ENCODE results near the gene TIMM44.

TIMM44 gene

GRCh38 chr19:7904074-7905020 is 39.1 kb downstream of the TIMM44 start:
- TF ChIP-seq POLR2AphosphoS5 (IDR thresholded peaks at IDR 0.05; ENCODE audit: low read depth, low read length) (0 out of 2 replicates have a peak, but pooled peaks have one; percentile 3), REST (IDR thresholded peaks at IDR 0.05; ENCODE audit: insufficient read depth in 1 of 2, low read depth in 2 of 2, low read length in 2 of 2) (no peak)

- TF ChIP-seq REST (IDR thresholded peaks at IDR 0.05; ENCODE audit: insufficient read depth in 1 of 2, low read depth in 2 of 2, low read length in 2 of 2) (peak; percentile 53 to 68; a peak in 3 of 4 replicates), FOXP2 (optimal IDR thresholded peaks at IDR 0.05; ENCODE audit: borderline replicate concordance, extremely low read depth, extremely low read length, insufficient read depth) (no peak), SIN3A (IDR thresholded peaks at IDR 0.05; ENCODE audit: borderline replicate concordance, insufficient read depth, low read length) (0 out of 2 replicates have a peak, but pooled peaks have one; percentile 62), POLR2AphosphoS5 (IDR thresholded peaks at IDR 0.05; ENCODE audit: low read depth, low read length) (peak; percentile 99), TAF1 (IDR thresholded peaks at IDR 0.05; ENCODE audit: borderline replicate concordance, insufficient read depth, low read length) (peak; percentile 98)
Measured at GRCh38 chr19:7903244-7904073, 40.0 kb downstream of the TIMM44 start, which contains the start of gene MAP2K7. Gene MAP2K7 (plus strand): TSS chr19:7903877. CDS start chr19:7903945, 68 bp downstream.

GRCh38 chr19:7902796-7903243 is 40.6 kb downstream of the TIMM44 start:
- TF ChIP-seq POLR2AphosphoS5 (IDR thresholded peaks at IDR 0.05; ENCODE audit: low read depth, low read length), result no peak
- no peak; the same call in 1 of the 2 replicates for TF ChIP-seq SIN3A (IDR thresholded peaks at IDR 0.05; ENCODE audit: borderline replicate concordance, insufficient read depth, low read length)
- TF ChIP-seq TAF1 (IDR thresholded peaks at IDR 0.05; ENCODE audit: borderline replicate concordance, insufficient read depth, low read length), result no peak
- TF ChIP-seq FOXP2 (optimal IDR thresholded peaks at IDR 0.05; ENCODE audit: borderline replicate concordance, extremely low read depth, extremely low read length, insufficient read depth), result no peak
- no peak; a peak in 1 of 4 replicates for TF ChIP-seq REST (IDR thresholded peaks at IDR 0.05; ENCODE audit: insufficient read depth in 1 of 2, low read depth in 2 of 2, low read length in 2 of 2)

GRCh38 chr19:7901337-7901736 is 42.1 kb downstream of the TIMM44 start:
- TF ChIP-seq TAF1 (IDR thresholded peaks at IDR 0.05; ENCODE audit: borderline replicate concordance, insufficient read depth, low read length) (no peak), SIN3A (IDR thresholded peaks at IDR 0.05; ENCODE audit: borderline replicate concordance, insufficient read depth, low read length) (no peak)

GRCh38 chr19:7900931-7901330 is 42.5 kb downstream of the TIMM44 start:
- no peak for TF ChIP-seq FOXP2 (optimal IDR thresholded peaks at IDR 0.05; ENCODE audit: borderline replicate concordance, extremely low read depth, extremely low read length, insufficient read depth)
- no peak for TF ChIP-seq SIN3A (IDR thresholded peaks at IDR 0.05; ENCODE audit: borderline replicate concordance, insufficient read depth, low read length)
- TF ChIP-seq TAF1 (IDR thresholded peaks at IDR 0.05; ENCODE audit: borderline replicate concordance, insufficient read depth, low read length), result no peak
- no peak for TF ChIP-seq POLR2AphosphoS5 (IDR thresholded peaks at IDR 0.05; ENCODE audit: low read depth, low read length)
- TF ChIP-seq REST (IDR thresholded peaks at IDR 0.05; ENCODE audit: insufficient read depth in 1 of 2, low read depth in 2 of 2, low read length in 2 of 2), result no peak
